IPS-11a (cell line): ENCODE results near the gene IFFO2.

Source experiments
- H3K4me3 ChIP-seq: one replicate; pipeline ENCODE4 v1.5.1; 2013; ENCODE audit warnings: low read depth, low read length, control low read depth

IFFO2 gene

GRCh38 chr1:18938008-18938706 is 18.3 kb downstream of the IFFO2 start:
- no peak overlapping the region for H3K4me3 ChIP-seq

- H3K4me3 ChIP-seq: no peak overlapping the region
Observed at GRCh38 chr1:18937539-18937938, 18.9 kb downstream of the IFFO2 start.

GRCh38 chr1:18936814-18937481 is 19.5 kb downstream of the IFFO2 start:
- H3K4me3 ChIP-seq: no peak overlapping the region

- no peak overlapping the region for H3K4me3 ChIP-seq
Observed at GRCh38 chr1:18936471-18936813, 20.0 kb downstream of the IFFO2 start.

- H3K4me3 ChIP-seq: no peak overlapping the region
Observed at GRCh38 chr1:18934205-18935000, 22.1 kb downstream of the IFFO2 start.

- no peak overlapping the region for H3K4me3 ChIP-seq
Observed at GRCh38 chr1:18932879-18933278, 23.6 kb downstream of the IFFO2 start.

GRCh38 chr1:18932387-18932786 is 24.1 kb downstream of the IFFO2 start:
- no peak overlapping the region for H3K4me3 ChIP-seq

- H3K4me3 ChIP-seq: no peak overlapping the region
Observed at GRCh38 chr1:18931730-18932129, 24.7 kb downstream of the IFFO2 start.

GRCh38 chr1:18929686-18930085 is 26.8 kb downstream of the IFFO2 start:
- no peak overlapping the region for H3K4me3 ChIP-seq

- H3K4me3 ChIP-seq: no peak overlapping the region
Observed at GRCh38 chr1:18928985-18929384, 27.5 kb downstream of the IFFO2 start.

- no peak overlapping the region for H3K4me3 ChIP-seq
Observed at GRCh38 chr1:18928406-18928805, 28.1 kb downstream of the IFFO2 start.

GRCh38 chr1:18927654-18928272 is 28.7 kb downstream of the IFFO2 start:
- no peak overlapping the region for H3K4me3 ChIP-seq

- H3K4me3 ChIP-seq: no peak overlapping the region
Observed at GRCh38 chr1:18927082-18927653, 29.3 kb downstream of the IFFO2 start.

- no peak overlapping the region for H3K4me3 ChIP-seq
Observed at GRCh38 chr1:18926315-18927081, 30.0 kb downstream of the IFFO2 start.

- no peak overlapping the region for H3K4me3 ChIP-seq
Observed at GRCh38 chr1:18925279-18925678, 31.2 kb downstream of the IFFO2 start.

GRCh38 chr1:18924221-18924691 is 32.2 kb downstream of the IFFO2 start:
- H3K4me3 ChIP-seq: no peak overlapping the region

- no peak overlapping the region for H3K4me3 ChIP-seq
Observed at GRCh38 chr1:18923756-18924211, 32.7 kb downstream of the IFFO2 start.

- H3K4me3 ChIP-seq: no peak overlapping the region
Observed at GRCh38 chr1:18922848-18923755, 33.4 kb downstream of the IFFO2 start.

- no peak overlapping the region for H3K4me3 ChIP-seq
Observed at GRCh38 chr1:18922319-18922726, 34.2 kb downstream of the IFFO2 start.
